ENCODE measurements around the gene NEURL2.
"Not testable (repeated sequence)": the region's sequence is repeated elsewhere in the genome, so short reads cannot be mapped to it uniquely, and the experiment has no call there.

NEURL2 gene

GRCh38 chr20:45890985-45891983 is at the start of gene NEURL2, which contains the start of gene CTSA:
Gene NEURL2 (minus strand): TSS chr20:45891208. CDS start chr20:45890991, 217 bp downstream.
Gene CTSA (plus strand): TSS chr20:45891335. CDS start chr20:45891569, 234 bp downstream.
- peak; percentile 72 for DNase-seq

- no peak for DNase-seq
Measured at GRCh38 chr20:45940469-45940868, 49.5 kb upstream of the NEURL2 start.

GRCh38 chr20:45940053-45940452 is 49.0 kb upstream of the NEURL2 start:
- DNase-seq = no peak

- no peak for DNase-seq
Measured at GRCh38 chr20:45938727-45939438, 47.9 kb upstream of the NEURL2 start.

GRCh38 chr20:45937765-45938164 is 46.8 kb upstream of the NEURL2 start:
- DNase-seq = no peak

GRCh38 chr20:45935416-45936046 is 44.5 kb upstream of the NEURL2 start:
- DNase-seq = no peak

- peak; percentile 95 for DNase-seq
Measured at GRCh38 chr20:45934586-45935415, 43.8 kb upstream of the NEURL2 start, which contains the start of gene PCIF1. Gene PCIF1 (plus strand): TSS chr20:45934683. CDS start chr20:45939000, 4,317 bp downstream.

- peak; percentile 40 for DNase-seq
Measured at GRCh38 chr20:45934046-45934585, 43.1 kb upstream of the NEURL2 start.

GRCh38 chr20:45933266-45934045 is 42.4 kb upstream of the NEURL2 start:
- DNase-seq = peak; percentile 74

- not testable (repeated sequence) for DNase-seq
Measured at GRCh38 chr20:45931680-45932079, 40.7 kb upstream of the NEURL2 start.

- no peak for DNase-seq
Measured at GRCh38 chr20:45927071-45927878, 36.3 kb upstream of the NEURL2 start.

GRCh38 chr20:45926731-45927070 is 35.7 kb upstream of the NEURL2 start:
- no peak for DNase-seq

GRCh38 chr20:45925821-45926506 is 35.0 kb upstream of the NEURL2 start:
- DNase-seq = no peak

- DNase-seq = no peak
Measured at GRCh38 chr20:45924391-45925261, 33.6 kb upstream of the NEURL2 start.

GRCh38 chr20:45921337-45922189 is 30.6 kb upstream of the NEURL2 start:
- no peak for DNase-seq

GRCh38 chr20:45920462-45921336 is 29.7 kb upstream of the NEURL2 start:
- no peak for DNase-seq
